Body of pancreas (tissue), 4 donors: ENCODE measurements around the gene INSYN2B.

Experiments
- POLR2A ChIP-seq, 3 donors: fragments of 450-650 bp; IDR thresholded peaks; one replicate each; pipeline ENCODE4 v1.6.1; 2016; ENCODE audit warnings: antibody characterized with exemption in 3 of 3, mild to moderate bottlenecking in 2 of 3
- TF ChIP-seq, protein P1 (sequence below), 7 experiments: fragments of 450-650 bp in 4 of 7; fragments of 200-600 bp in 3 of 7; sonication (generic) in 3 of 7; IDR thresholded peaks; one replicate each; pipeline ENCODE4 v1.5.1; 2016 to 2019; ENCODE audit warnings: antibody characterized with exemption in 7 of 7

DNA sequence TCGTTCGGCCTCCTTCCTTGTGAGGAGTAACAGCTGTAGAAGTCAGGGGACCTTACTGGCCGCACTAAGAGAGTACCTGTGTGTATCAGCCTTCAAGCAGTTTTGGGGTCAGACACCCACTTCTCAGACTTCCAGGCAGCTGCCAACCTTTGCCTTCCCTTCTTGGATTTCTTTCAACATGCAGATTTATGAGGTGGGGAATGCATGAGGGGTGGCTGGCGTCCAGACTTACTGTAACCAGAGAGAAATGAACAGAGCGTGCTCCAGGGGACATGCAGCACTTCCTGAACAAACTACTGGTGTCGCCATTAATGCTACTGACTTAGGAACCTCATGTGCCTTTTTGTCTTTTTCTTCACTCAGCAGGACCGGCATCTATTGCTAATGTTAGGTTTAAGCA is 46.7 kb downstream of the INSYN2B start:
- TF ChIP-seq, protein P1, sequence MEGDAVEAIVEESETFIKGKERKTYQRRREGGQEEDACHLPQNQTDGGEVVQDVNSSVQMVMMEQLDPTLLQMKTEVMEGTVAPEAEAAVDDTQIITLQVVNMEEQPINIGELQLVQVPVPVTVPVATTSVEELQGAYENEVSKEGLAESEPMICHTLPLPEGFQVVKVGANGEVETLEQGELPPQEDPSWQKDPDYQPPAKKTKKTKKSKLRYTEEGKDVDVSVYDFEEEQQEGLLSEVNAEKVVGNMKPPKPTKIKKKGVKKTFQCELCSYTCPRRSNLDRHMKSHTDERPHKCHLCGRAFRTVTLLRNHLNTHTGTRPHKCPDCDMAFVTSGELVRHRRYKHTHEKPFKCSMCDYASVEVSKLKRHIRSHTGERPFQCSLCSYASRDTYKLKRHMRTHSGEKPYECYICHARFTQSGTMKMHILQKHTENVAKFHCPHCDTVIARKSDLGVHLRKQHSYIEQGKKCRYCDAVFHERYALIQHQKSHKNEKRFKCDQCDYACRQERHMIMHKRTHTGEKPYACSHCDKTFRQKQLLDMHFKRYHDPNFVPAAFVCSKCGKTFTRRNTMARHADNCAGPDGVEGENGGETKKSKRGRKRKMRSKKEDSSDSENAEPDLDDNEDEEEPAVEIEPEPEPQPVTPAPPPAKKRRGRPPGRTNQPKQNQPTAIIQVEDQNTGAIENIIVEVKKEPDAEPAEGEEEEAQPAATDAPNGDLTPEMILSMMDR (IDR thresholded peaks at IDR 0.05): no peak
- no peak for TF ChIP-seq POLR2A (IDR thresholded peaks at IDR 0.05)
